Measurements from ENCODE around the gene CYP2D6. TPM values are rescaled to one million over a fixed set of nuclear protein-coding genes. Genes with fewer than 3 reads are reported as not detected.
A peak's percentile ranks its signal among the peaks of the same experiment; 100 is the strongest.

CYP2D6 gene
- total and polyA plus RNA-seq, 2 of the 8 experiments (the other 6 are each of a cell fraction or from before 2014, with no cell fraction given): 0.93 to 1.7 TPM

- Histone ChIP-seq H4K91ac (replicated peaks; ENCODE audit: insufficient read length, low read length) (no peak overlapping the region), H3K27ac (ENCODE audit: low read depth, low read length) (no peak overlapping the region), H2BK20ac (ENCODE audit: low read length) (no peak overlapping the region), H3K4ac (replicated peaks; ENCODE audit: insufficient read length, low read depth, low read length) (no peak overlapping the region), H3K14ac (ENCODE audit: insufficient read length) (no peak overlapping the region), H2AK5ac (ENCODE audit: low read depth, low read length) (no peak overlapping the region), H2BK12ac (ENCODE audit: low read depth, low read length) (no peak overlapping the region), H4K20me1 (replicated peaks in 1 of 2; ENCODE audit: control insufficient read depth in 1 of 2, insufficient read depth in 2 of 2, low read length in 2 of 2) (peaks cover 6 to 23% of the 10 kb centered on the region in 2 experiments), H3K27me3 (replicated peaks in 1 of 4; ENCODE audit: control insufficient read depth in 3 of 4, extremely low read depth in 1 of 4, insufficient read depth in 3 of 4, low read length in 3 of 4) (no peaks in the 10 kb centered on the region), H3K23ac (ENCODE audit: insufficient read length) (no peak overlapping the region), H3K9ac (replicated peaks in 1 of 4; ENCODE audit: extremely low read depth in 1 of 4, low read depth in 3 of 4, low read length in 3 of 4) (no peak overlapping the region), H4K5ac (ENCODE audit: insufficient read length, low read depth, low read length) (no peak overlapping the region), H3K9me3 (ENCODE audit: insufficient read depth in 2 of 2, low read depth in 1 of 2, low read length in 1 of 2) (no peaks in the 10 kb centered on the region), H2BK5ac (ENCODE audit: low read depth, low read length) (peak overlapping the region; percentile 24; the same call in 1 of the 2 replicates), H3K36me3 (ENCODE audit: control insufficient read depth in 2 of 4, insufficient read depth in 4 of 4, low read length in 3 of 4) (no peaks in the 10 kb centered on the region; a peak in 1 of 8 replicates), H2BK15ac (ENCODE audit: low read length) (no peak overlapping the region), H3K79me1 (ENCODE audit: low read depth, low read length) (no peaks in the 10 kb centered on the region; the same call in 1 of the 2 replicates), H3K79me2 (ENCODE audit: control insufficient read depth in 1 of 2, insufficient read depth in 2 of 2, low read length in 2 of 2) (no peaks in the 10 kb centered on the region), H3K4me3 (ENCODE audit: extremely low read depth in 1 of 4, insufficient read depth in 2 of 4, low read depth in 3 of 4, low read length in 4 of 4) (no peak overlapping the region), H3K4me1 (replicated peaks in 1 of 4; ENCODE audit: control insufficient read depth in 3 of 4, insufficient read depth in 4 of 4, low read length in 3 of 4) (peaks cover 0 to 3% (median 0%) of the 10 kb centered on the region in 4 experiments; a peak in 2 of 7 replicates), H3K23me2 (ENCODE audit: low read depth, low read length) (no peaks in the 10 kb centered on the region), H3K56ac (replicated peaks; ENCODE audit: insufficient read length, low read depth, low read length) (no peak overlapping the region), H3K18ac (ENCODE audit: extremely low read depth, low read length) (no peak overlapping the region), H3K4me2 (ENCODE audit: insufficient read depth in 1 of 2, low read depth in 2 of 2, low read length in 2 of 2) (no peak overlapping the region), H2BK120ac (replicated peaks; ENCODE audit: low read depth, low read length) (no peak overlapping the region), H4K8ac (ENCODE audit: extremely low read depth, insufficient read depth, low read length) (no peak overlapping the region), H2AFZ (ENCODE audit: low read length) (no peak overlapping the region)
- ChIA-PET POLR2A (ENCODE audit: partially characterized antibody) (interaction anchor here (1.2 kb wide), 1 partner anchor 9 kb away, joined by 4 read pairs; no protein-coding TSS in a partner anchor), CTCF (ENCODE audit: partially characterized antibody) (interaction anchor here (0.7 to 1.3 kb wide), 4 partner anchors 9 to 283 kb away, joined by 3 to 5 read pairs (median 4); no protein-coding TSS in a partner anchor)
- FAIRE-seq (no peak), DNase-seq (ENCODE audit: low read depth in 1 of 2, low spot score in 2 of 2) (no peak)
- 92% methylated on average over 12 of the region's 12 CpGs; no CpG with 5 or more reads in 1 of the 2 experiments for WGBS, 2 experiments (ENCODE audit: extremely low coverage in 1 of 2, insufficient coverage in 1 of 2, insufficient read length in 1 of 2, insufficient replicate concordance in 2 of 2, low coverage in 1 of 2, low lambda C conversion rate in 2 of 2, missing lambda C conversion rate in 1 of 2)
- no peak for TF ChIP-seq RFX5 (IDR thresholded peaks at IDR 0.05; ENCODE audit: borderline replicate concordance, low read depth, low read length)
- no peak for TF ChIP-seq CBX5 (IDR thresholded peaks at IDR 0.05; ENCODE audit: low read depth, low read length)
- no peak for TF ChIP-seq RBBP5 (IDR thresholded peaks at IDR 0.05; ENCODE audit: borderline replicate concordance, low read depth, low read length)
- no peak for TF ChIP-seq PHF8 (conservative IDR thresholded peaks at IDR 0.05; ENCODE audit: low read depth, low read length)
- TF ChIP-seq HDAC2 (IDR thresholded peaks at IDR 0.05; ENCODE audit: borderline replicate concordance in 1 of 2, low read depth in 2 of 2, low read length in 2 of 2): no peak
- no peak for TF ChIP-seq POLR2AphosphoS5 (IDR thresholded peaks at IDR 0.05; ENCODE audit: low read depth, low read length)
Observed at GRCh38 chr22:42162728-42163489, 32.3 kb upstream of the CYP2D6 start.

Data from H1 (cell line).